ENCODE measurements around the gene CISD2. TPM values are rescaled to one million over a fixed set of nuclear protein-coding genes. Genes with fewer than 3 reads are reported as not detected.
A peak's percentile ranks its signal among the peaks of the same experiment; 100 is the strongest.
"Not testable (repeated sequence)": the region's sequence is repeated elsewhere in the genome, so short reads cannot be mapped to it uniquely, and the experiment has no call there.

Gene CISD2
- total and polyA plus RNA-seq, 10 donors: 11.1 to 31.9 (median 22.0) TPM

- intact Hi-C loops (cut with DNase I; ENCODE audit: low total_unique reads): no loop called here
- Histone ChIP-seq H3K27ac (peak overlapping the region in 4 of 8 donors; percentile 36 to 99 (median 98)), H3K27me3 (replicated peaks in 1 of 7) (no peaks in the 10 kb centered on the region), H3K9me3 (peaks cover 0 to 5% (median 2%) of the 10 kb centered on the region in 8 donors), H3K4me3 (peak overlapping the region in 1 of 8 donors; percentile 68), H3K36me3 (peaks cover 0 to 28% (median 4%) of the 10 kb centered on the region in 6 donors), H3K4me1 (peaks cover 12 to 49% (median 39%) of the 10 kb centered on the region in 6 donors)
- TF ChIP-seq POLR2AphosphoS5 (IDR thresholded peaks at IDR 0.05): no peak
- WGBS, 5 donors: 61 to 73% (median 69%) methylated on average over 2 of the region's 2 CpGs
- no peak for DNase-seq
Measured at GRCh38 chr4:102871772-102872171, 3.0 kb downstream of the CISD2 start.

- intact Hi-C loops (cut with DNase I; ENCODE audit: low total_unique reads); H3K4me3 ChIP-seq; DNase-seq; H3K27me3 ChIP-seq (replicated peaks in 1 of 7); H3K4me1 ChIP-seq: not testable (repeated sequence)
- Histone ChIP-seq H3K27ac (peak overlapping the region in 4 of 8 donors; percentile 22 to 59 (median 40)), H3K9me3 (peaks cover 0 to 17% (median 13%) of the 10 kb centered on the region in 8 donors), H3K36me3 (peaks cover 0 to 47% (median 4%) of the 10 kb centered on the region in 6 donors)
- 96 to 100% (median 100%) methylated on average over 1 to 3 of the region's 3 CpGs for WGBS, 5 donors
Measured at GRCh38 chr4:102877477-102878106, 8.8 kb downstream of the CISD2 start.

DNA sequence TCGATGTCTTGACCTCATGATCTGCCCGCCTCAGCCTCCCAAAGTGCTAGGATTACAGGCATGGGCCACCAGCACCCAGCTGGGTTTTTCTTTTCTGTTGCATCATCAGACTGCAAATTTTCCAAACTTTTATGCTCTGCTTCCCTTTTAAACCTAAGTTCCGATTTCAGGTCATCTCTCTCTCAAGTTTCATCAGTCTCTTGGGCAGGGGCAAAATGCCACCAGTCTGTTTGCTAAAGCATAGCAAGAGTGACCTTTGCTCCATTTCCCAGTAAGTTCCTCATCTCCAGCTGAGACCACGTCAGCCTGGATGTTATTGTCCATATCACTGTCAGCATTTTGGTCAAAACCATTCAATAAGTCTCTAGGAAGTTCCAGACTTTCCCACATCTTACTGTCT is 9.6 kb downstream of the CISD2 start:
- WGBS, 5 donors: 47 to 76% (median 54%) methylated on average over 4 of the region's 4 CpGs
- H3K27me3 ChIP-seq (replicated peaks in 1 of 7); DNase-seq; H3K4me1 ChIP-seq; intact Hi-C loops (cut with DNase I; ENCODE audit: low total_unique reads); H3K4me3 ChIP-seq: not testable (repeated sequence)
- Histone ChIP-seq H3K27ac (peak overlapping the region in 4 of 8 donors; percentile 22 to 59 (median 40)), H3K36me3 (peaks cover 0 to 49% (median 4%) of the 10 kb centered on the region in 6 donors), H3K9me3 (peaks cover 0 to 17% (median 13%) of the 10 kb centered on the region in 8 donors)
- peak in 1 of 3 donors; percentile 53 for TF ChIP-seq POLR2AphosphoS5 (IDR thresholded peaks at IDR 0.05)

DNA sequence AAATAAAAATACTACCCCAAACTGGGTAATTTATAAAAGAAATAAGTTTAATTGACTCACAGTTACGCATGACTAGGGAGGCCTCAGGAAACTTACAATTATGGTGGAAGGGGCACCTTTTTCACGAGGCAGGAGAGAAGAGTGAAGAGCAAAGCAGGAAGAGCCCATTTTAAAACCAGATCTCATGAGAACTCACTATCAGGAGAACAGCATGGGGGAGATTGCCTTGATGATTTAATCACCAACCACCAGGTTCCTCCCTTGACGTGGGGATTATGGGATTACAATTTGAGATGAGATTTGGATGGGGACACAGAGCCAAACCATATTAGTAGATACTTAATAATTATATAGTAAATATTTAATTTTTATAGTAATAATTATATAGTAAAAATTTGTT is 10.1 kb downstream of the CISD2 start:
- TF ChIP-seq POLR2A (IDR thresholded peaks at IDR 0.05) (no peak), POLR2AphosphoS5 (IDR thresholded peaks at IDR 0.05) (no peak)
- TF ChIP-seq, protein P1, sequence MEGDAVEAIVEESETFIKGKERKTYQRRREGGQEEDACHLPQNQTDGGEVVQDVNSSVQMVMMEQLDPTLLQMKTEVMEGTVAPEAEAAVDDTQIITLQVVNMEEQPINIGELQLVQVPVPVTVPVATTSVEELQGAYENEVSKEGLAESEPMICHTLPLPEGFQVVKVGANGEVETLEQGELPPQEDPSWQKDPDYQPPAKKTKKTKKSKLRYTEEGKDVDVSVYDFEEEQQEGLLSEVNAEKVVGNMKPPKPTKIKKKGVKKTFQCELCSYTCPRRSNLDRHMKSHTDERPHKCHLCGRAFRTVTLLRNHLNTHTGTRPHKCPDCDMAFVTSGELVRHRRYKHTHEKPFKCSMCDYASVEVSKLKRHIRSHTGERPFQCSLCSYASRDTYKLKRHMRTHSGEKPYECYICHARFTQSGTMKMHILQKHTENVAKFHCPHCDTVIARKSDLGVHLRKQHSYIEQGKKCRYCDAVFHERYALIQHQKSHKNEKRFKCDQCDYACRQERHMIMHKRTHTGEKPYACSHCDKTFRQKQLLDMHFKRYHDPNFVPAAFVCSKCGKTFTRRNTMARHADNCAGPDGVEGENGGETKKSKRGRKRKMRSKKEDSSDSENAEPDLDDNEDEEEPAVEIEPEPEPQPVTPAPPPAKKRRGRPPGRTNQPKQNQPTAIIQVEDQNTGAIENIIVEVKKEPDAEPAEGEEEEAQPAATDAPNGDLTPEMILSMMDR (IDR thresholded peaks at IDR 0.05 in 8 of 11, conservative IDR thresholded peaks at IDR 0.05 in 3 of 11): no peak
- H3K4me3 ChIP-seq: no peak overlapping the region
- H3K9me3 ChIP-seq: peaks cover 0 to 17% (median 13%) of the 10 kb centered on the region in 8 donors
- no peaks in the 10 kb centered on the region for H3K27me3 ChIP-seq (replicated peaks in 1 of 7)
- WGBS, 5 donors: 80 to 86% (median 85%) methylated on average over 3 of the region's 3 CpGs
- H3K36me3 ChIP-seq: peaks cover 0 to 49% (median 4%) of the 10 kb centered on the region in 6 donors
- DNase-seq: no peak
- H3K4me1 ChIP-seq: peaks cover 0 to 8% (median 2%) of the 10 kb centered on the region in 6 donors
- intact Hi-C loops (cut with DNase I; ENCODE audit: low total_unique reads): no loop called here
- H3K27ac ChIP-seq: peak overlapping the region in 3 of 8 donors; percentile 14 to 56 (median 45)

- no peak for TF ChIP-seq POLR2A (IDR thresholded peaks at IDR 0.05)
- TF ChIP-seq, protein P1 (IDR thresholded peaks at IDR 0.05 in 8 of 11, conservative IDR thresholded peaks at IDR 0.05 in 3 of 11): no peak
- no peak for TF ChIP-seq POLR2AphosphoS5 (IDR thresholded peaks at IDR 0.05)
- Histone ChIP-seq H3K4me3 (no peak overlapping the region), H3K9me3 (peaks cover 0 to 17% (median 13%) of the 10 kb centered on the region in 8 donors), H3K27me3 (replicated peaks in 1 of 7) (no peaks in the 10 kb centered on the region), H3K36me3 (peaks cover 0 to 45% (median 2%) of the 10 kb centered on the region in 6 donors), H3K27ac (no peak overlapping the region), H3K4me1 (peaks cover 0 to 8% (median 0%) of the 10 kb centered on the region in 6 donors)
- intact Hi-C loops (cut with DNase I; ENCODE audit: low total_unique reads): no loop called here
- no peak for DNase-seq
- WGBS, 5 donors: 97 to 100% (median 98%) methylated on average over 1 of the region's 1 CpG
Measured at GRCh38 chr4:102881343-102881742, 12.6 kb downstream of the CISD2 start.

Data from spleen (tissue), 11 donors.